SH-SY5Y (cell line): ENCODE results near the gene MRPL22.

Source experiments
- GATA2 ChIP-seq: IDR thresholded peaks from 2 replicates; pipeline ENCODE4 v1.6.1; 2011; ENCODE audit warnings: mild to moderate bottlenecking, low read depth, low read length
- GATA3 ChIP-seq: IDR thresholded peaks from 2 replicates; pipeline ENCODE4 v1.6.1; 2011; ENCODE audit warnings: low read depth, mild to moderate bottlenecking, low read length, moderate library complexity

MRPL22 gene

DNA sequence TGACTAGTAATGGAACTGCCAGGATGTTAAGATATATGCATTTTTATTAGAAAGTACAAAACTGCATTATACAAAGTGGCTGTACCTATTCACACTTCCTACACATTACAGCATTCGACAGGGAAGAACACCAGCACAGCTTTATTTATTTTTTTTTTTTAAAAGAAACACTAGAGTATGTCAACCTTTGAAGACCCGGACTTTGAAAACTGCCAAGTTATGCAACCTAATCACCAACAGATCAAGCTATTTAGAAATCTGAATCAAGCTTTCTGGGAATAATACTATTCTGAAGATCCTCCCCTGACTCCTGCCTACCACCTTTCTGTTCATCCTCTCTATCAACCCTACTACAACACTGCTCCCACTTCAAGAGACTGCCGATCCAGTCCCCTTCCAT is 7.3 kb upstream of the MRPL22 start:
- TF ChIP-seq GATA3 (no peak), GATA2 (no peak)

- no peak for TF ChIP-seq GATA3
- TF ChIP-seq GATA2, result no peak
These were observed 6.0 kb upstream of the MRPL22 start for GRCh38 chr5:154934881-154935280.

- TF ChIP-seq GATA3, result no peak
- no peak for TF ChIP-seq GATA2
These were observed 3.6 kb upstream of the MRPL22 start for GRCh38 chr5:154937186-154937717.

GRCh38 chr5:154937718-154938466 is 3.0 kb upstream of the MRPL22 start, which contains the start of gene GEMIN5:
Gene GEMIN5 (minus strand): TSS chr5:154938211. CDS start chr5:154938133, 78 bp downstream.
- TF ChIP-seq GATA2 (no peak), GATA3 (no peak)

DNA sequence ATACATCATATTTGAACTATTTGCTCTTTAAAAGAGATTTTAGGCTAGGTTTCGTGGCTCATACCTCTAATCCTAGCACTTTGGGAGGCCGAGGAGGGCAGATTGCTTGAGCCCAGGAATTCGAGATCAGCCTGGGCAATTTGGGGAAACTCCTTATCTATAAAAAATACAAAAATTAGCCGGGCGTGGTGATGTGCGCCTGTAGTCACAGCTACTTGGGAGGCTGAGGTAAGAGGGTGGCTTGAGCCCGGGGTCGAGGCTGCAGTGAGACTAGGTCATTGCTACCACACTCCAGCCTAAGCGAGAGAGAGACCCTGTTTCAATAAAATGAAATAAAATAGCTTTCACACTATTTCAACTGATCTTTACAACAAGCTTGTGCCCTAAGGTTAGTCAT is 500 bp upstream of the MRPL22 start:
- no peak for TF ChIP-seq GATA3
- no peak for TF ChIP-seq GATA2

DNA sequence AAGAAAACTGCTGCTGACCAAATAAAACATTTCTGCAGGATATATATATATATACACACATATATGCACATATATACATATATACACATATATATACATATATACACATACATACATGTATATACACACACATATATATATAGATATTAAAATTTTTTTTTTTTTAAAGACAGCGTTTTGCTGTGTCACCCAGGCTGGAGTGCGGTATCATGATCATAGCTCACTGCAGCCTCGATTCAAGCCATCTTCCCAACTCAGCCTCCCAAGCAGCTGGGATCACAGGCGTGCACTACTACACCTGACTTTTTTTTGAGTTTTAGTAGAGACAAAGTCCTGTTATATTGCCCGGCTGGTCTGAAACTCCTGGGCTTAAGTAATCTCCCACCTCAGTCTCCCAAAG is 2.7 kb downstream of the MRPL22 start:
- no peak for TF ChIP-seq GATA3

DNA sequence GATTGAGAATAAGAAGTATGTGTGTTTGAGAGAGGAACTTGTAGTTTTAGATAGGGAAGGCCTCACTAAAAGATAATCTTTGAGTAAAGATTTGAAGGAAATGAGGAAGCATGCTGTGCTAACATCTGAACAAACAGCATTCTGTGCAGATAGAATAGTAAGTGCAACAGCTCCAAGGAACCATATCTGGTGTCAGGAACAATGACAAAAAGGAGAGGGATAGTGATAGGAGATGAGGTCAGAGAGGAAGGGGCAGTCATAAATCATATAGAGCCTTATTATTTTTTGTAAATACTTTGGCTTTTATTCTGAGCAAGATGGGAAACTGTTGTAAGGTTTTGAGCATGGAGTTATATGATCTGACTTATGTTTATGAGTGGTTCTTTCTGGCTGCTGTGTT is 3.8 kb downstream of the MRPL22 start:
- TF ChIP-seq GATA3 (no peak), GATA2 (no peak)

GRCh38 chr5:154945695-154946301 is 4.9 kb downstream of the MRPL22 start:
- TF ChIP-seq GATA2 (no peak), GATA3 (no peak)

DNA sequence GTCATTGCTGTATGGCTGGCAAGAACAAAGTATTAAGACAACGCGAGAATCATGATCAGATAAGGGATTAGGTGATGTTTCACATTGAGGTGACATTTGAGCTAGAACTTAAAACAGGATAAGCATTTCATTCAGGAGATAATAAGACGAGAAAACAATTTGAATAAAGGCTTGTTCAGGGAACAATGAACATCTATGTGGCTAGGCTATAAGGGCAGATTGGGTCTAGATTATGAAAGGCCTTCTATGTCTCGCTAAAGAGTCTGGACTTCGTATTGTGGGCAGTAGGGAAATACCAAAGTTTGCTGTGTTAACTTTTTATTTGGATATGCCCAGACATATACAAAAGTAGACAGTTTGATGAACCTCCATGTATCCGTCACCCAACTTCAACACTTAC is 6.9 kb downstream of the MRPL22 start:
- no peak for TF ChIP-seq GATA2
- TF ChIP-seq GATA3, result no peak

- TF ChIP-seq GATA3, result no peak
- TF ChIP-seq GATA2, result no peak
These were observed 7.4 kb downstream of the MRPL22 start for GRCh38 chr5:154948313-154948712.

- TF ChIP-seq GATA3 (no peak), GATA2 (no peak)
These were observed 8.9 kb downstream of the MRPL22 start for GRCh38 chr5:154949781-154950180.

DNA sequence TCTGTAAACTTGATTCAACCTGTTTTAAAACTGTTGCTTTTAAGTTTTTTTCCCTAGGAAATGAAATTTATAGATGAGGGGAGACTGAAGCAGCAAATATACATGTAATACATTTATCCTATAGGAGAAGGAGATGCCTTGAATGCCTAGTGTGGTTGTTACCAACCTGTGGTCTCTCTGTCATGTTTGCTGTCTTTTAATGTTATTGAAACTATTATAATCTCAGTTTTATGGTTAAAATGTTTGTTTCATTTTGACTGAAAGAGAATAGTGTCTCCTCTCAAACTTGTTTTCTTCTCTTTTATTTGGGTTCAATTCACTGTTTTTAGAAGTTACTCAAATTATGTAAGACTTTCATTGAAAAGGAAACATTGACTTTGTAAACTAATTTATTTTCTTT is 15.8 kb downstream of the MRPL22 start:
- TF ChIP-seq GATA3 (no peak), GATA2 (no peak)

DNA sequence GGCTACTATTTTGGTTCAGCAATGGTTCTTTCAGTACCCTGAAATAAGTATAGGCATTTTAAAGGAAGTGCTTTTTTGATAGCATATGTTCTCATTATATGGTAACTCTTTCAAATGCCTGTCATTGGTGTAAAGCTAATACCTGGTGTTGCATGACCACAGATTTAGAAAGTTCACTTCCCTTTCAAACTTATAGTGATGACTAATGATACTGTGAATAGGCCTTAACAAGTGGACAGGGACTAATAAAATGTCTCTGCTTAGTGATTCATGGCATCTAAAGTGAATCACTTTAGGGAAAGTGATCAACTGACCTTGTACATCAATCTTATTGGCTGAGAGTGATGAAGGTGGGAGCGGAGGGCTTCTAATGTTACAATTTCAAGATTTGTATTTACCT is 21.6 kb downstream of the MRPL22 start:
- TF ChIP-seq GATA3 (no peak), GATA2 (no peak)

DNA sequence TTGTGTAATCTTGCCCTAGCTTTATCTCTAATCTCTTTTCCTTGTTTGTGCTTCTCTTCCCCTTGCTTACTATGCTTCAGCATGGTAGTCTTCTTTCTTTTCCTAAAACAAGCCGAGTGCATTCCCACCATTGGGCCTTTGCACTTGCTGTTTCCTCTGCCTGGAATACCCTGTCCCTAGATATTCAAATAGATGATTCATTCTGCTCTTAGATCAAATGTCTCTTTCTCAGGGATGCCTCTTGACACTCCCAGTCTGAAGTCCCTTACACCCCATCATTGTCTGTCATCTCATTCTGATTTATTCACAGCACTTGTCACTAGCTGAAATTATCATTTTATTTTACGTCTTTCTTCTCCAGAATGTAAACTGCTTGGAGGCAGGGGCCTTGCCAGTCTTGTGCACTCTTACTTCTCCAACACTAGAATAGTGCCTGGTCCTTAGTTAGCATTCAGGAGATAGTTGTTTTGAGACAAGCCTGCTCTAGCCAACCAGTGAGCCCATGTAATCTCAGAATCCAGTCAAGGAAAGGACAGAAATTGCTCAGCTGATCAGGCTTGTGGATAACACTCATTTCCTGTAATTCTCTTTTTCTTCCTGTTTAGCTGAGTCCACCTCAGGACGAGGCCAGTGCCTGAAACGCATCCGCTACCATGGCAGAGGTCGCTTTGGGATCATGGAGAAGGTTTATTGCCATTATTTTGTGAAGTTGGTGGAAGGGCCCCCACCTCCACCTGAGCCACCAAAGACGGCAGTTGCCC is 25.4 kb downstream of the MRPL22 start:
- TF ChIP-seq GATA3 (no peak), GATA2 (no peak)
